Loucy (cell line): ENCODE results near the gene PIKFYVE.

Experiments used
- EZH2phosphoT487 ChIP-seq: fragments of 200-600 bp; IDR thresholded peaks from 2 replicates; pipeline ENCODE4 v1.6.1; 2018; ENCODE audit warnings: antibody characterized with exemption, mild to moderate bottlenecking, moderate library complexity, borderline replicate concordance
- TF ChIP-seq, protein P1 (sequence below): fragments of 200-600 bp; sonication (generic); conservative IDR thresholded peaks from 2 replicates; pipeline ENCODE4 v1.5.1; 2014; ENCODE audit warnings: mild to moderate bottlenecking, antibody characterized with exemption, low read length

DNA sequence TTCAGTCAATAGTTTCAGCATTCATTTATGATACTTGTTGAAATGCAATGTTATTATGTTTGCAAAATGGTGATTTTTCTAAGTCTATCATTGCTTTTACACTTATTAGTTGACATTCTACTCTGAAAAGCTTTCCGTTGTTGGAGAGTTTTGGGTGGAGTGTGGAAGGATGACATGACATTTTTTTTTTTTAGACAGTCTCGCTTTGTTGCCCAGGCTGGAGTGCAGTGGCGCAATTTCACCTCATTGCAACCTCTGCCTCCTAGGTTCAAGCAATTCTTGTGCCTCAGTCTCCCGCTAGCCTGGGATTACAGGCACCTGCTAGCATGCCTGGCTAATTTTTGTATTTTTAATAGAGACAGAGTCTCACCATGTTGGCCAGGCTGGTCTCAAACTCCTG is 29.8 kb downstream of the PIKFYVE start:
- TF ChIP-seq, protein P1, sequence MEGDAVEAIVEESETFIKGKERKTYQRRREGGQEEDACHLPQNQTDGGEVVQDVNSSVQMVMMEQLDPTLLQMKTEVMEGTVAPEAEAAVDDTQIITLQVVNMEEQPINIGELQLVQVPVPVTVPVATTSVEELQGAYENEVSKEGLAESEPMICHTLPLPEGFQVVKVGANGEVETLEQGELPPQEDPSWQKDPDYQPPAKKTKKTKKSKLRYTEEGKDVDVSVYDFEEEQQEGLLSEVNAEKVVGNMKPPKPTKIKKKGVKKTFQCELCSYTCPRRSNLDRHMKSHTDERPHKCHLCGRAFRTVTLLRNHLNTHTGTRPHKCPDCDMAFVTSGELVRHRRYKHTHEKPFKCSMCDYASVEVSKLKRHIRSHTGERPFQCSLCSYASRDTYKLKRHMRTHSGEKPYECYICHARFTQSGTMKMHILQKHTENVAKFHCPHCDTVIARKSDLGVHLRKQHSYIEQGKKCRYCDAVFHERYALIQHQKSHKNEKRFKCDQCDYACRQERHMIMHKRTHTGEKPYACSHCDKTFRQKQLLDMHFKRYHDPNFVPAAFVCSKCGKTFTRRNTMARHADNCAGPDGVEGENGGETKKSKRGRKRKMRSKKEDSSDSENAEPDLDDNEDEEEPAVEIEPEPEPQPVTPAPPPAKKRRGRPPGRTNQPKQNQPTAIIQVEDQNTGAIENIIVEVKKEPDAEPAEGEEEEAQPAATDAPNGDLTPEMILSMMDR, result no peak
- TF ChIP-seq EZH2phosphoT487, result no peak
